PC-9 (cell line): ENCODE results near the gene NEURL2.

Experiments used
- EZH2 ChIP-seq: fragments of 200-600 bp; sonication (generic); IDR thresholded peaks from 2 replicates; pipeline ENCODE4 v1.8.0; 2017; ENCODE audit warnings: antibody characterized with exemption, low read depth
- TF ChIP-seq, protein P1 (sequence below): fragments of 200-600 bp; sonication (generic); conservative IDR thresholded peaks from 2 replicates; pipeline ENCODE4 v1.6.1; 2017; ENCODE audit warnings: mixed run types, antibody characterized with exemption, mild to moderate bottlenecking, moderate library complexity

DNA sequence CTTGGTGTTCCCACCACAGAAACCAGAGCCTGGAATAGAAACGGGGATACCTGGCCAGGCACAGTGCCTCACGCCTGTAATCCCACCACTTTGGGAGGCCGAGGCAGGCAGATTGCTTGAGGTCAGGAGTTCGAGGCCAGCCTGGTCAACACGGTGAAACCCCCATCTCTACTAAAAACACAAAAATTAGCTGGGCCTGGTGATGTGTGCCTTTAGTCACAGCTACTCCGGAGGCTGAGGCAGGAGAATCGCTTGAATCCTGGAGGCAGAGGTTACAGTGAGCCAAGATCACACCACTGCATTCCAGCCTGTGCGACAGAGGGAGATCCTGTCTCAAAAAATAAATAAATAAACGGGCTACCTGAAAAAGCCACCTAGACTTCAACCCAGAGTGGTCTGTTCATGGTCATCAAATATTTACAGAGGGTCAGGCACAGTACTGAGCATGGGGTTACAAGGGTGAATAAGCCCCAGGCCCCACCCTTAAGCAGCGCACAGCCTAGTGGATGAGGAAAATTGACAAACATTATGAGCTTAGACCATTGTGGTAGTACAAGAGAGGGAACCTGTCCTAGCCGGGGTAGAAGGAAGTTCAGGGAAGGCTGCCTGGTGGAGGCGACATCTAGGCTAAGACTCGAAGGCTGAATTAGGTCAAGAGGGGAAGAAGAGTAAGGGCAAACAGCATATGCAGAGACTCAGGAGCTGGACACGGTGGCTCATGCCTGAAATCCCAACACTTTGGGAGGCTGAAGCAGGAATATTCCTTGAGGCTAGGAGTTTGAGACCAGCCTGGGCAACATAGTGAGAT, 36.3 kb upstream of the NEURL2 start:
- TF ChIP-seq, protein P1, sequence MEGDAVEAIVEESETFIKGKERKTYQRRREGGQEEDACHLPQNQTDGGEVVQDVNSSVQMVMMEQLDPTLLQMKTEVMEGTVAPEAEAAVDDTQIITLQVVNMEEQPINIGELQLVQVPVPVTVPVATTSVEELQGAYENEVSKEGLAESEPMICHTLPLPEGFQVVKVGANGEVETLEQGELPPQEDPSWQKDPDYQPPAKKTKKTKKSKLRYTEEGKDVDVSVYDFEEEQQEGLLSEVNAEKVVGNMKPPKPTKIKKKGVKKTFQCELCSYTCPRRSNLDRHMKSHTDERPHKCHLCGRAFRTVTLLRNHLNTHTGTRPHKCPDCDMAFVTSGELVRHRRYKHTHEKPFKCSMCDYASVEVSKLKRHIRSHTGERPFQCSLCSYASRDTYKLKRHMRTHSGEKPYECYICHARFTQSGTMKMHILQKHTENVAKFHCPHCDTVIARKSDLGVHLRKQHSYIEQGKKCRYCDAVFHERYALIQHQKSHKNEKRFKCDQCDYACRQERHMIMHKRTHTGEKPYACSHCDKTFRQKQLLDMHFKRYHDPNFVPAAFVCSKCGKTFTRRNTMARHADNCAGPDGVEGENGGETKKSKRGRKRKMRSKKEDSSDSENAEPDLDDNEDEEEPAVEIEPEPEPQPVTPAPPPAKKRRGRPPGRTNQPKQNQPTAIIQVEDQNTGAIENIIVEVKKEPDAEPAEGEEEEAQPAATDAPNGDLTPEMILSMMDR = no peak
- TF ChIP-seq EZH2 = no peak
